Gastroesophageal sphincter (tissue), 4 donors: ENCODE results near the gene P3H2. TPM values are rescaled to one million over a fixed set of nuclear protein-coding genes. Genes with fewer than 3 reads are reported as not detected.
"Not testable (repeated sequence)": the region's sequence is repeated elsewhere in the genome, so short reads cannot be mapped to it uniquely, and the experiment has no call there.

Experiments used
- ATAC-seq: fragments of 150-250 bp; one replicate; pipeline ENCODE4 v1.9.1; 2016; ENCODE audit warnings: mild to moderate bottlenecking, moderate library complexity
- H3K27ac ChIP-seq, 4 donors: fragments of 200-600 bp; sonication (generic) in 3 of 4; 1 replicate in 3 of 4; 2 replicates in 1 of 4; pipeline ENCODE4 v1.5.1; 2016 to 2019
- H3K27me3 ChIP-seq: fragments of 200-600 bp; sonication (generic); one replicate; pipeline ENCODE4 v1.5.1; 2019
- H3K36me3 ChIP-seq, 2 donors: fragments of 200-600 bp; sonication (generic); one replicate each; pipeline ENCODE4 v1.5.1; 2019; ENCODE audit warnings: control low read depth in 1 of 2
- H3K4me1 ChIP-seq, 3 donors: fragments of 200-600 bp; sonication (generic); 1 replicate in 2 of 3; 2 replicates in 1 of 3; pipeline ENCODE4 v1.5.1; 2016 to 2019; ENCODE audit warnings: control low read depth in 2 of 3
- H3K4me3 ChIP-seq, 2 donors: fragments of 200-600 bp; sonication (generic); one replicate each; pipeline ENCODE4 v1.5.1; 2019; ENCODE audit warnings: mild to moderate bottlenecking in 1 of 2, moderate library complexity in 1 of 2
- H3K9me3 ChIP-seq, 3 donors: fragments of 200-600 bp; sonication (generic); one replicate each; pipeline ENCODE4 v1.5.1; 2017 to 2019; ENCODE audit warnings: control low read depth in 2 of 3
- EP300 ChIP-seq: sonication (generic); formaldehyde crosslinking; IDR thresholded peaks from one replicate; pipeline ENCODE4 v1.6.1; 2017; ENCODE audit warnings: antibody characterized with exemption, mild to moderate bottlenecking
- POLR2A ChIP-seq, 2 donors: fragments of 450-650 bp; IDR thresholded peaks; one replicate each; pipeline ENCODE4 v1.6.1; 2017; ENCODE audit warnings: antibody characterized with exemption in 2 of 2, mild to moderate bottlenecking in 2 of 2, moderate library complexity in 1 of 2
- POLR2AphosphoS5 ChIP-seq: sonication (generic); formaldehyde crosslinking; IDR thresholded peaks from one replicate; pipeline ENCODE4 v1.6.1; 2017; ENCODE audit warnings: antibody characterized with exemption
- WGBS, 2 donors: methylation state at CpG; one replicate each; pipeline ENCODE4 v1.1.5; 2018; ENCODE audit warnings: low coverage in 1 of 2; 5-methylcytosine and 5-hydroxymethylcytosine counted together
- total RNA-seq, 4 donors: library from RNA; depleted of rRNA; stranded (reverse); fragments of >200 nt; gene quantifications; one replicate each; pipeline ENCODE4 v1.1.0, GENCODE V29; 2016
- TF ChIP-seq, protein P1 (sequence below), 4 experiments: fragments of 200-600 bp in 2 of 4; fragments of 450-650 bp in 2 of 4; sonication (generic) in 1 of 4; IDR thresholded peaks; one replicate each; pipeline ENCODE4 v1.5.1; 2017 to 2019; ENCODE audit warnings: antibody characterized with exemption in 4 of 4, mild to moderate bottlenecking in 2 of 4, moderate library complexity in 2 of 4

P3H2 gene
- total RNA-seq, 4 donors from 2014 or later = 10.6 to 55.9 (median 36.2) TPM

DNA sequence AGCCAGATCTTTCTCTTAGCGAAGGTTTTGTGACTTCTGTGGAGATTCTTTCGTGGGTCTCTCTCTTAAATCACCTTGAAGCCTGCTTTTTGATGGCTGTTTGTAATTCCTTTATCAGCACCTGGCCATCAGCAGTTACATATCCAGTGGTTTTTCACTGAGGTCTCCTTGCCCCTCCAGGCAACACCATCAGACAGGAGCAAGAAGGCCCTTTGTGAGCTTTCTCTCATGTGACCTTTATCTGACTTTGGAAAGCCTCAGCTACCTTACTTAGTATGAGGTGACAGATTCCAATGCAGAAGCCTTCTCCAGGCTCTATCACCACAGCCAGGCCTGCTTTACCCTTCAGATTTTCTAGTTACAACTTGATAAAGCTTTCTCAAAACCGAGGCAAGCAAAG, 30.0 kb upstream of the P3H2 start:
- WGBS, 2 donors = 78 to 84% methylated on average over 3 of the region's 3 CpGs
- no peaks in the 10 kb centered on the region for H3K9me3 ChIP-seq
- no peaks in the 10 kb centered on the region for H3K36me3 ChIP-seq
- ATAC-seq = no peak
- TF ChIP-seq EP300 (no peak), POLR2A (IDR thresholded peaks at IDR 0.05) (no peak), POLR2AphosphoS5 (no peak)
- TF ChIP-seq, protein P1, sequence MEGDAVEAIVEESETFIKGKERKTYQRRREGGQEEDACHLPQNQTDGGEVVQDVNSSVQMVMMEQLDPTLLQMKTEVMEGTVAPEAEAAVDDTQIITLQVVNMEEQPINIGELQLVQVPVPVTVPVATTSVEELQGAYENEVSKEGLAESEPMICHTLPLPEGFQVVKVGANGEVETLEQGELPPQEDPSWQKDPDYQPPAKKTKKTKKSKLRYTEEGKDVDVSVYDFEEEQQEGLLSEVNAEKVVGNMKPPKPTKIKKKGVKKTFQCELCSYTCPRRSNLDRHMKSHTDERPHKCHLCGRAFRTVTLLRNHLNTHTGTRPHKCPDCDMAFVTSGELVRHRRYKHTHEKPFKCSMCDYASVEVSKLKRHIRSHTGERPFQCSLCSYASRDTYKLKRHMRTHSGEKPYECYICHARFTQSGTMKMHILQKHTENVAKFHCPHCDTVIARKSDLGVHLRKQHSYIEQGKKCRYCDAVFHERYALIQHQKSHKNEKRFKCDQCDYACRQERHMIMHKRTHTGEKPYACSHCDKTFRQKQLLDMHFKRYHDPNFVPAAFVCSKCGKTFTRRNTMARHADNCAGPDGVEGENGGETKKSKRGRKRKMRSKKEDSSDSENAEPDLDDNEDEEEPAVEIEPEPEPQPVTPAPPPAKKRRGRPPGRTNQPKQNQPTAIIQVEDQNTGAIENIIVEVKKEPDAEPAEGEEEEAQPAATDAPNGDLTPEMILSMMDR (IDR thresholded peaks at IDR 0.05) = no peak
- H3K4me1 ChIP-seq = no peaks in the 10 kb centered on the region
- no peaks in the 10 kb centered on the region for H3K27me3 ChIP-seq
- no peak overlapping the region for H3K27ac ChIP-seq
- no peak overlapping the region for H3K4me3 ChIP-seq

DNA sequence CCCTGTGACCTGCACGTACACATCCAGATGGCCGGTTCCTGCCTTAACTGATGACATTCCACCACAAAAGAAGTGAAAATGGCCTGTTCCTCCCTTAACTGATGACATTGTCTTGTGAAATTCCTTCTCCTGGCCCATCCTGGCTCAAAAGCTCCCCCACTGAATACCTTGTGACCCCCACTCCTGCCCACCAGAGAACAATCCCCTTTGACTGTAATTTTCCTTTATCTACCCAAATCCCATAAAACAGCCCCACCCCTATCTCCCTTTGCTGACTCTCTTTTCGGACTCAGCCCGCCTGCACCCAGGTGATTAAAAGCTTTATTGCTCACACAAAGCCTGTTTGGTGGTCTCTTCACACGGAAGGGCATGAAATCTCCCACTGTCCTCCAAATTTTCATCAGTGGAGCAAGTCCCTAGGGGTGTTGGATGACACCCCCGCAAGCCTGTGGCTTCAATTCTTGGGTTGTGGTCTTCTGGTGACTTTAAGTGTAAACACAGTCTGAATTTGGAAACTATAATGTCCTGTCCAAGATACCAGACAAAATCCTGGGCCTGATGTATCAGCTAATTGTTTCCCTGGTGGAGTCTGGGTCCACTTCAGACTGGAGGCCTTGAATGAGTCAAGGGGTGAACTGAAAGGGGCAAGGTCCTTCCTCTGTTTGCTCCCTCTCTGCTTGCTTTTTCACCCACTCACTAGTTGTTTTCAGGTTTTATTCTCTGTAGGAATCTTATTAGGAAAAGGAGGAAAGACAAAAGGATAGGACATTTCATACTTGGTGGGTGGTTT, 29.3 kb upstream of the P3H2 start:
- not testable (repeated sequence) for H3K4me3 ChIP-seq, H3K9me3 ChIP-seq, ATAC-seq, H3K27ac ChIP-seq, H3K27me3 ChIP-seq, H3K4me1 ChIP-seq, H3K36me3 ChIP-seq
- 90% methylated on average over 6 of the region's 6 CpGs; no CpG with 5 or more reads in 1 of the 2 donors for WGBS, 2 donors

DNA sequence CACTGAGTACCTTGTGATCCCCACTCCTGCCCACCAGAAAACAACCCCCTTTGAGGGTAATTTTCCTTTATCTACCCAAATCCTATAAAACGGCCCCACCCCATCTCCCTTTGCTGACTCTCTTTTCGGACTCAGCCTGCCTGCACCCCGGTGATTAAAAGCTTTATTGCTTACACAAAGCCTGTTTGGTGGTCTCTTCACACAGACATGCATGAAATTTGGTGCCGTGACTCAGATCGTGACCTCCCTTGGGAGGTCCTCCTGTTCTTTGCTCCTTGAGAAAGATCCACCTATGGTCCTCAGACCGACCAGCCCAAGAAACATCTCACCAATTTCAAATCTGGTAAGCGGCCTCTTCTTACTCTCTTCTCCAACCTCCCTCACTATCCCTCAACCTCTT, 24.1 kb upstream of the P3H2 start:
- ATAC-seq, H3K4me1 ChIP-seq, H3K27me3 ChIP-seq, H3K27ac ChIP-seq, H3K4me3 ChIP-seq, H3K9me3 ChIP-seq, H3K36me3 ChIP-seq: not testable (repeated sequence)
- 60 to 88% methylated on average over 3 to 7 of the region's 7 CpGs for WGBS, 2 donors

DNA sequence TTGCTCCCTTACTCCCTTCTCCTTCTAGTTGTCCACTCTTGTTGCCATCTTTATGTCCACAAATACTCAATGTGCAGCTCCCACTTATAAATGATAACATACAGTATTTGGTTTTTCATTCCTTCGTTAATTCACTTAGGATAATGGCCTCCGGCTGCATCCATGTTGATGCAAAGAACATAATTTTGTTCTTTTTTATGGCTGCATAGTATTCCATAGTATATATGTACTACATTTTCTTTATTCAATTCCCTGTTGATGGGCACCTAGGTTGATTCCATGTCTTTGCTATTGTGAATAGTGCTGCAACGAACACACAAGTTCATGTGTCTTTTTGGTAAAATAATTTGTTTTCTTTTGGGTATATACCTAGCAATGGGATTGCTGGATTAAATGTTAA, 21.3 kb upstream of the P3H2 start:
- TF ChIP-seq POLR2AphosphoS5 (no peak), EP300 (no peak), POLR2A (IDR thresholded peaks at IDR 0.05) (no peak)
- TF ChIP-seq, protein P1 (IDR thresholded peaks at IDR 0.05) = no peak
- H3K4me3 ChIP-seq = no peak overlapping the region
- H3K9me3 ChIP-seq = no peaks in the 10 kb centered on the region
- H3K36me3 ChIP-seq = no peaks in the 10 kb centered on the region
- H3K27ac ChIP-seq = no peak overlapping the region
- ATAC-seq = no peak
- no peaks in the 10 kb centered on the region for H3K4me1 ChIP-seq
- WGBS, 2 donors = 93 to 95% methylated on average over 3 of the region's 3 CpGs
- H3K27me3 ChIP-seq = no peaks in the 10 kb centered on the region

DNA sequence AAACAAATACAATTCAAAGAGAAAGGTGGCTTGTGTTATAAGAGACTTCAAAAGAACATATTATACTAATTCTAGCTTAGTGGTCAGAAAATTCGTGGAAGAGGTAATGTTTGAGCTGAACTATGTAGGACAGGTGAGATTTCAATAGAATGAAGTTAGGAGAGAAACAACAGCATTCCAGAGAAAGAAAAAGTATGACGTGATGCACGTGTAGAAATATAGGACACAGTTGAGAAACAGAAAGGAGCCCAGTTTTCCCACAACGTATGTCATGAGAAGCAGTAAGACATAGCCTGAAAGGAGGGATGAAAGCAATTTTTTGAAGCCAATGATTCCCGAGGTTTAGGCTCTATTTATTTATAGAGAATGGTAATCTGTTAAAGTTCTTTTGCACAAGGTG, 18.7 kb upstream of the P3H2 start:
- Histone ChIP-seq H3K27me3 (no peaks in the 10 kb centered on the region), H3K4me3 (no peak overlapping the region), H3K36me3 (no peaks in the 10 kb centered on the region), H3K9me3 (no peaks in the 10 kb centered on the region), H3K27ac (no peak overlapping the region), H3K4me1 (no peaks in the 10 kb centered on the region)
- 43 to 44% methylated on average over 5 of the region's 5 CpGs for WGBS, 2 donors
- TF ChIP-seq POLR2AphosphoS5 (no peak), EP300 (no peak), POLR2A (IDR thresholded peaks at IDR 0.05) (no peak)
- TF ChIP-seq, protein P1 (IDR thresholded peaks at IDR 0.05) = no peak
- ATAC-seq = no peak

DNA sequence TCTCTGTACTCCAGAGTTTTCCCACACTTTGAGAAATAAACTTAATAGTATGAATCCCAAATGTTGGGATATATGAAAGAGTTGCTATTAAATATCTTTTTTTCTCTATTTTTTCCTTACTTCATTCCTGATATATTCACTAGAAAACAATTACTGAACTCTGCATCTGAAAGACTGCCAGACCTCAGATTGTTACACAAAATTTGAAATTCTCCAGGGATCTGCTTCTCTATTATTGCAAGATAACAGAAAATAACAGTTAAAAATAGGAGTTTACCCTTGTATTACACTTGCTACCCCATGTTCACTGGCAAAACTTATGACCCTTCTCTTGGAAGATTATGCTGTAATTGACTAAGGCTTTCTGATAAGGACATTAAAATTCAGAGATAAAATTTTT, 11.7 kb upstream of the P3H2 start:
- TF ChIP-seq POLR2AphosphoS5 (no peak), POLR2A (IDR thresholded peaks at IDR 0.05) (no peak), EP300 (no peak)
- TF ChIP-seq, protein P1 (IDR thresholded peaks at IDR 0.05) = no peak
- no peak for ATAC-seq
- no peak overlapping the region for H3K4me3 ChIP-seq

More for the DNA sequence above, 11.7 kb upstream of the P3H2 start:
- H3K36me3 ChIP-seq = no peaks in the 10 kb centered on the region
- H3K27me3 ChIP-seq = no peaks in the 10 kb centered on the region
- H3K4me1 ChIP-seq = no peaks in the 10 kb centered on the region
- no peaks in the 10 kb centered on the region for H3K9me3 ChIP-seq
- H3K27ac ChIP-seq = no peak overlapping the region
